Stimulated activated CD4-positive, alpha-beta T cell treated with anti-CD3 and anti-CD28 coated beads, Interleukin-15, amount 100 ng/mL, for 1 hour (primary cell): ENCODE data around the gene PRR20C.
"Not testable (repeated sequence)": the region's sequence is repeated elsewhere in the genome, so short reads cannot be mapped to it uniquely, and the experiment has no call there.

Experiments
- DNase-seq, 2 donors: peaks; one replicate each; pipeline ENCODE4 v3.0.0-alpha.2; 2020; ENCODE audit warnings: low read depth in 1 of 2, low spot score in 1 of 2

PRR20C gene

DNA sequence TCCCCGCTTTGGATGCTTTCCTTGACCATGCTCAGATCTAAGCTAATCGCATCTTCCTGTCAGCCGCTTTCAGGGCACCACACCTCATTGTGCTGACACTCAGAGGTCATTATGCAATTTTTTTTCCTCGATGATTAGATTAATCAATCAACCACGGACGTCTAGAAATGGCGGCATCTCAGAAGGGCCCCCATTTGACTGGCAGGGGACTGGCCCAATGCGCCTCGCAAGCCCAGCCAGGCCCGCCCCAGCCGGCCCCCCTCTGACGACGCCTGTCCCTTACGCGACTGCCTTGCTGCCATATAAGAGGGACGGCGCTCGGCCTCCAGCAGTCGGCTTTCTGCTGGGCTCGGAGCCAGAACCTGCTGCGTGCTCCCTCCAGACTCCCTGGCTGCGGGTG is at the start of gene PRR20C:
Gene PRR20C, plus strand, starts transcription at position 301 of the 400 bp plus-strand sequence. CDS start 387 bp downstream, outside the sequence.
- not testable (repeated sequence) for DNase-seq

DNA sequence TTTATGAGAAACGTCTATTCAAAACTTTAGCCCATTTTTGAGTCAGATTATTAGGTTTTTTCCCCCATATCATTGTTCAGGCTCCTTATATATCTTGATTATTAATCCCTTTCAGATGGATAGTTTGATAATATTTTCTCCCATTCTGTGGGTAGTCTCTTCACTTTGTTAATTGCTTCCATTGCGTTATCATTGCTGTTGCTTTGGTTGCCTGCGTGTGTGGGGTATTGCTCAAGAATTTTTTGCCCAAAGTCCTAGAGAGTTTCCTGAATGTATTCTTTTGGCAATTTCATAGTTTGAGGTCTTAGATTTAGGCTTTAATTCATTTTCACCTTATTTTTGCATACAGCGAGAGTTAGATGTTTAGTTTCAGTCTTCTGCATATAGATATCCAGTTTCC is 38.9 kb upstream of the PRR20C start:
- DNase-seq: no peak

DNA sequence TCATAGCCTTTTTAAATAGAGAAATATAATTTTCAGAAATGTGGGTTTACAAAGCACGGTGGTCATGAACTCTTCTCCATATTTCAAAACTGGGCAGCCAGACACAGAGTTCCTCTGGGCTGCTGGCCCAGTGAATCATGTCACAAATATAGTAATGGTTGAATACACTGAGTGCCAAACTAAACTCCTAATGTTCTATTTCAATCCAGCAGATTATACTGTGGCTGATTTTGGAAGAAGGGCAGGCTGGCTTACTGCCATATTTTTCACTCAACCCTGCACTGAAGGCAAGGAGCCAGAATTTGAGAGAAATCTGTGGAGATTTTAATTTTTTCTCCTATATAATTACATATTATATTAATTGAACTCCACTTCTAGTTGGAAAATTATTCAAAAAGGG is 30.2 kb upstream of the PRR20C start:
- DNase-seq: no peak

DNA sequence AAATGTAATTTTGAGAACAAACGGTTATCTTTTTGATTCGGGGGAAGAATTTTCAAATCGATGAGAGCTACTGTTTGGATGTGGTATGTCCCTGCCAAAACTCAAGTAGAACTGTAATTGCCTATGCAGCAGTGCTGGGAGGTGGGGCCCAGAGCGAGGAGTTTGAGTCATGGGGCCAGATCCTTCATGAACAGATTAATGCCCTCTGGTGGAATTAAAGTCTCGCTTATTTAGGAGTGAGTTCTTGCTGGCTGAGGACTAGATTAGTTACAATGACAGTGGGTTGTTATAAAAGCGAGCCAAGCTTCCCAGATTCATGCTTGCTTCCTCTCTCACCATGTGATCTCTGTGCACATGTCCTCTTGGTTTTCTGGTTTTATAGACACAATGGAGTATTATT is 25.0 kb upstream of the PRR20C start:
- DNase-seq: no peak

DNA sequence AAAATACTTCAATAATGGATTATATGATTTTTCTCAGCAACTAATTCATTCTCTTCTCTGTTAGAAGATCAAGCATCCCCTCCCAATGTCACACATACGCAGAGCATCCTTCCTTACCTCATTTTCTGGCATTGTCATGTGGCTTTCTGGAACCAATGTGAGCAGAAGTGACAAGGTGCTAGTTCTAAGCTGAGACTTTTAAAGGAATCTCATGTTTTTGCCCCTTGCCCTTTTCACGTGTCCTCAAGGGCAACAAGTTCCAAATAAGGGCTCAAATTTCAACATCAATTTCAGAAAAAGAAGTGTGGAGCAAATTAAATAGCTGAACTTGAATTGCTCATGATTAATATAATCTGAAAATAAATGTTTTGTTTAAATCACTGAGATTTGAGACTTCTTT is 17.8 kb upstream of the PRR20C start:
- DNase-seq: no peak

DNA sequence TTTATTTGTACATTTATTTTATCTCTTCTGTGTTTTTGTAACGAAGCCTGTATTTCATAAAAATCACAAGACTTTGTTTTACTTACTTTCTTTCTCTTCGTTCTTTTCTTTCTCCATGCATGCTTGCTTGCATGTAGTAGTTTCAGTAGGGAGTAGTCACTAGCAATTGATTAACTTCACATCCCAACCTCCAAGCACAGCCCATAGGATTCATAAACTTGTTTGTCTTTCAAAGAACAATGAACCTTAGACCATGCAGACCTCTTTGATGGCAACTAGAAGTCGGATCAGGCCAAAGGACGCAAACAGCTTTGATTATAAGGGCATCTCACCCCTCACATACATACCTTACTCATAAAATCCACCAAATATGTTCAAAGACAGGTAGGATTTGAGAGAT is 16.3 kb upstream of the PRR20C start:
- DNase-seq: no peak

DNA sequence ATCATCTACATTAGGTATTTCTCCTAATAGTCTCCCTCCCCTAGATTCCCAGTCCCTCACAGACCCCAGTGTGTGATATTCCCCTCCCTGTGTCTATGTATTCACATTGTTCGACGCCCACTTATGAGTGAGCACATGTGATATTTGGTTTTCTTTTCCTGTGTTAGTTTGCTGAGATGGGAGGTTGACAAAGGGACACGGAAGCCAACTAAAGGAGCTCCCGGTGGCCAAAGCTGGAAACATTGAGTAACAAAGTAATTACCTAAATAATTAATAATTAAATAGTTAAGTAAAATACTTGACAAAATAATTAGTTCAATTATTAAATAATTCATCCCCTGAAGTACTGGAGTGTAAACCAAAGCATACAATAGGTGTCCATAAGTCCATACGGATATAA is 14.9 kb upstream of the PRR20C start:
- no peak for DNase-seq

DNA sequence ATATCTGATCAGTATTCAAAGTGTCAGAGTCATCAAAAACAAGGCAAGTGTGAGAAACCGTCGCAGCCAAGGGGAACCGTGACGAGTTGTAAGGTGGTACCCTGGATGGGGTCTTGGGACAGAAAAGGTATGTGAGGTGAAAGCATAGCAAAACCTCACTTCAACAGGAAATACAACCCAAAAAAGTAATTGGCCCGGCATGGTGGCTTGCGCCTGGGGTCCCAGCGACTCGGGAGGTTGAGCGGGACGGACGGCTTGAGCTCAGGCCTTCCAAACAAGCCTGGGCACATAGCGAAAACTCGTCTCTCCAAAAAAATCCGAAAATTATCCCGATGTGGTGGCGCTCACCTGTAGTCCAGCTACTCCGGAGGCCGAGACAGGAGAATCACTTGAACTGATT is 14.1 kb upstream of the PRR20C start:
- not testable (repeated sequence) for DNase-seq

DNA sequence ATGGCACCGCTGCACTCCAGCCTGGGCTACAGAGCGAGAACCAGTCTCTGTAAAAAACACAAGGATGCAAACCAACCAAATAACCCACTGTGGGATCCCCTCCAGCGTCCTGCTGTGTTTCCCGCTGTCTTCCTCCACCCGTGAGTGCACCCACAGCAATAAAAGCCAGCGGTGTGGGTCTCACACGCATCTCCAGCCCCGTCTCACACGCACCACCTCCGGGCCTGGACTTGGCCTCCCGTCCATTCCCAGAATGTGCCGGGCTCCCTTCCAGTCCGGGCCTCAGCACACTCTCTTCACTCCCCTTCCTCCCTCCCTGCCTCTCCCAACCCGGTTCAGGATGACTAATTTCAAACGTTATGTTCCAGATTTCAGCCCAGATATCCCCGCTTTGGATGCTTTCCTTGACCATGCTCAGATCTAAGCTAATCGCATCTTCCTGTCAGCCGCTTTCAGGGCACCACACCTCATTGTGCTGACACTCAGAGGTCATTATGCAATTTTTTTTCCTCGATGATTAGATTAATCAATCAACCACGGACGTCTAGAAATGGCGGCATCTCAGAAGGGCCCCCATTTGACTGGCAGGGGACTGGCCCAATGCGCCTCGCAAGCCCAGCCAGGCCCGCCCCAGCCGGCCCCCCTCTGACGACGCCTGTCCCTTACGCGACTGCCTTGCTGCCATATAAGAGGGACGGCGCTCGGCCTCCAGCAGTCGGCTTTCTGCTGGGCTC is 13.5 kb upstream of the PRR20C start, which contains the start of gene PRR20A:
Gene PRR20A, plus strand, starts transcription at position 684 of the 734 bp plus-strand sequence. CDS start 387 bp downstream, outside the sequence.
- not testable (repeated sequence) for DNase-seq

DNA sequence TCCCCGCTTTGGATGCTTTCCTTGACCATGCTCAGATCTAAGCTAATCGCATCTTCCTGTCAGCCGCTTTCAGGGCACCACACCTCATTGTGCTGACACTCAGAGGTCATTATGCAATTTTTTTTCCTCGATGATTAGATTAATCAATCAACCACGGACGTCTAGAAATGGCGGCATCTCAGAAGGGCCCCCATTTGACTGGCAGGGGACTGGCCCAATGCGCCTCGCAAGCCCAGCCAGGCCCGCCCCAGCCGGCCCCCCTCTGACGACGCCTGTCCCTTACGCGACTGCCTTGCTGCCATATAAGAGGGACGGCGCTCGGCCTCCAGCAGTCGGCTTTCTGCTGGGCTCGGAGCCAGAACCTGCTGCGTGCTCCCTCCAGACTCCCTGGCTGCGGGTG is 6.7 kb upstream of the PRR20C start, which contains the start of gene PRR20B:
Gene PRR20B, plus strand, starts transcription at position 301 of the 400 bp plus-strand sequence. CDS start 387 bp downstream, outside the sequence.
- not testable (repeated sequence) for DNase-seq

DNA sequence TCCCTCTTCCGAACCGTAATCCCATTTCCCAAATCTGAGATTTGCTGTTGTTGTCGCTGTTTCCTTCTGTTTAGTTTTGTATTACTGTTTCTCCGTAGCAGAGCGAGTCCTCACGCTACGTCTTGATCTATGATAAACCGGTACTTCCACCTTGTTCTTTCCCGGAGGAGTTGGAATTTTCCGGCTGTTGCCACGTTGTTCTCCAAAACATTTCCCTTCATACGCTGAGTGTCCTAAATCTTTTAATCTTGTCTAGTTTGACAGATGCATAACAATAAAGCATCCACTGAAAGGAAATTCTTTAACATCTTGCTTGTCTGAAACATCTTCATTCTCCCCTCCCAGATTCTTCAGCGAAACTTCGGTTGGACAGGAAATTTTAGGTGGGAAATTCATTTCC is 5.8 kb upstream of the PRR20C start:
- not testable (repeated sequence) for DNase-seq

DNA sequence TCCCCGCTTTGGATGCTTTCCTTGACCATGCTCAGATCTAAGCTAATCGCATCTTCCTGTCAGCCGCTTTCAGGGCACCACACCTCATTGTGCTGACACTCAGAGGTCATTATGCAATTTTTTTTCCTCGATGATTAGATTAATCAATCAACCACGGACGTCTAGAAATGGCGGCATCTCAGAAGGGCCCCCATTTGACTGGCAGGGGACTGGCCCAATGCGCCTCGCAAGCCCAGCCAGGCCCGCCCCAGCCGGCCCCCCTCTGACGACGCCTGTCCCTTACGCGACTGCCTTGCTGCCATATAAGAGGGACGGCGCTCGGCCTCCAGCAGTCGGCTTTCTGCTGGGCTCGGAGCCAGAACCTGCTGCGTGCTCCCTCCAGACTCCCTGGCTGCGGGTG is 6.5 kb downstream of the PRR20C start, which contains the start of gene PRR20D:
Gene PRR20D, plus strand, starts transcription at position 301 of the 400 bp plus-strand sequence. CDS start 387 bp downstream, outside the sequence.
- not testable (repeated sequence) for DNase-seq

DNA sequence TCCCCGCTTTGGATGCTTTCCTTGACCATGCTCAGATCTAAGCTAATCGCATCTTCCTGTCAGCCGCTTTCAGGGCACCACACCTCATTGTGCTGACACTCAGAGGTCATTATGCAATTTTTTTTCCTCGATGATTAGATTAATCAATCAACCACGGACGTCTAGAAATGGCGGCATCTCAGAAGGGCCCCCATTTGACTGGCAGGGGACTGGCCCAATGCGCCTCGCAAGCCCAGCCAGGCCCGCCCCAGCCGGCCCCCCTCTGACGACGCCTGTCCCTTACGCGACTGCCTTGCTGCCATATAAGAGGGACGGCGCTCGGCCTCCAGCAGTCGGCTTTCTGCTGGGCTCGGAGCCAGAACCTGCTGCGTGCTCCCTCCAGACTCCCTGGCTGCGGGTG is 13.0 kb downstream of the PRR20C start, which contains the start of gene PRR20E:
Gene PRR20E, plus strand, starts transcription at position 301 of the 400 bp plus-strand sequence. CDS start 387 bp downstream, outside the sequence.
- DNase-seq: not testable (repeated sequence)

DNA sequence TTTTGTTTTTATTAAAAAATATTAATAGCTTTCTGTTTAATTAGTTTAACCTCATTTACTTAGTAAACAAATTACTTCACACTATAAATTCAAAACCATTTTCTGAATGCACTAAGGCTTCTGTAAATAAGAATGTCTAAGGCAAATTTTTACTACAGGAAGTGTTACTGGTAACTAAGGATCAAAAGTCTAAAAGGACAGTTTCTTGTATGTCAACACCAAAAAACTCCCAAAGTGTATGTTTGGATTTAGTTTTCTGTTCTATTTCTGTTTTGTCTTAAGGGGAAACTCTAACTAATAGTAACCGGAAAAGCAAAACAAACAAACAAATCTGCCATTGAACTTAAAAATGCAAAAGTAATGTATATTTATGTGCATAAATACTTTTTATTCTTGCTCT is 37.8 kb downstream of the PRR20C start:
- no peak for DNase-seq
